ENCODE measurements around the gene NFKBIL1.
"Not testable (repeated sequence)": the region's sequence is repeated elsewhere in the genome, so short reads cannot be mapped to it uniquely, and the experiment has no call there.

The NFKBIL1 gene

DNA sequence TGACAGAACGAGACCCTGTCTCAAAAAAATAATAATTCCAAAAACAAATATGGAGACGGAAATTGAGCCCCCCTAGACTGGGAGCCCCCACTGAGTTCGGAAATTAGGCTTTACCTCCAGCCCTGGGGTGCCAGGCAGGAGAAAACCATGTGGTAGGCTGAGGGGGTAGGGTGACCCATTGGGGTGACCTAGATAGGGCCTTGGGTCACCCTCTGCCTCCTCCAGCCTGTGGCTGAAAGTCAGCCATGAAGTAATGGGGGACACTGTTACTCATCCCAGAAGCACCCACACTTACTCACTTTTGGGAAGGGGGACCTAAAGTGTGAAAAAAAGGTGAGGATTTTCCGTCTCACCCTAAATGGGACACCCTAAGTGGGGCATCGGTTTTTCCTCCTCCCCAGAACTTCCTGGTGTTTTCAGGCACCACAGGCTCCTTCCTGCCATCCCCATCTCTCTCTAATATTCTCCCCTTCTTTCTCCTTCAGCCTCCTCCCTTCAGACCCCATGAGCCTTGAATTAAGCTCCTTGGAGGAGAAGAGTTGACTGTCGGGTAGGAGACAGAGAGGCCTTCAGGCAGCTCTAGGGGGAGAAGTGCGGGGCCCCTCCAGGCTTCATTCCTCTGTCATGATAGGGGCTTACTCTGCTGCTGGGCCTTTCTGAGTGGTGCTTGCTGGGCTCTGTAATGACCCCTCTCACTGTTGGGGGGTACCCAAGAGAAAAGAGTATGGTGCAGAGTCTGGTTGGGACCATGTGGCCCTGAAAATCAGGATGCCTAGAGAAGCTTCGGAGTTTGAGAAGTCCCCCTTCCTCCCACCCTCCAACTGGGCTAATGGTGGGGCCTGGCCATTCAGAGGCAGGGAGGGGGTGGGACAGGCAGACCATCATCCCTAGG lies 32.4 kb downstream of the NFKBIL1 start:
- DNase-seq (ENCODE audit: low spot score in 2 of 2) (peak in 1 of 2 donors; percentile 77), ATAC-seq (peak; percentile 24)
- H3K27ac Mint-ChIP-seq = peak overlapping the region; percentile 98
- no peaks in the 10 kb centered on the region for H3K9me3 Mint-ChIP-seq
- H3K4me3 Mint-ChIP-seq = peak overlapping the region; percentile 97
- peaks cover 55% of the 10 kb centered on the region for H3K4me1 Mint-ChIP-seq
- H3K36me3 Mint-ChIP-seq = peaks cover 71% of the 10 kb centered on the region

DNA sequence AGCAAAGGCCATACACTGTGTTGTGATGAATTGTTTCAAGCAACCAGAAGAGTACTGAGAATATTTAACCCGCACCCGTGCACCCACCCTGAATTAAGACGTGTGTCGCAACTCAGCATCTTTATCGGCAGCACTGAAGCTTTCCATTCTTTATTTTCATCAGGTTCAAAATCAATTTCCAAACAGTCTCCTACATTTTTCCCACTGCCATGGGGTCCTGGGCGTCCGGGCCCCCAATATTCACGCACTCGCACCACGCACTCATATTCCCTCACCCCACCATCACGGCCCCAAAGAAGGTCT lies 33.0 kb downstream of the NFKBIL1 start:
- peaks cover 52% of the 10 kb centered on the region for H3K4me1 Mint-ChIP-seq
- DNase-seq (ENCODE audit: low spot score in 2 of 2) = peak in 1 of 2 donors; percentile 68
- peak overlapping the region; percentile 97 for H3K4me3 Mint-ChIP-seq
- peaks cover 65% of the 10 kb centered on the region for H3K36me3 Mint-ChIP-seq
- peak overlapping the region; percentile 98 for H3K27ac Mint-ChIP-seq
- no peaks in the 10 kb centered on the region for H3K9me3 Mint-ChIP-seq
- ATAC-seq = peak; percentile 1

DNA sequence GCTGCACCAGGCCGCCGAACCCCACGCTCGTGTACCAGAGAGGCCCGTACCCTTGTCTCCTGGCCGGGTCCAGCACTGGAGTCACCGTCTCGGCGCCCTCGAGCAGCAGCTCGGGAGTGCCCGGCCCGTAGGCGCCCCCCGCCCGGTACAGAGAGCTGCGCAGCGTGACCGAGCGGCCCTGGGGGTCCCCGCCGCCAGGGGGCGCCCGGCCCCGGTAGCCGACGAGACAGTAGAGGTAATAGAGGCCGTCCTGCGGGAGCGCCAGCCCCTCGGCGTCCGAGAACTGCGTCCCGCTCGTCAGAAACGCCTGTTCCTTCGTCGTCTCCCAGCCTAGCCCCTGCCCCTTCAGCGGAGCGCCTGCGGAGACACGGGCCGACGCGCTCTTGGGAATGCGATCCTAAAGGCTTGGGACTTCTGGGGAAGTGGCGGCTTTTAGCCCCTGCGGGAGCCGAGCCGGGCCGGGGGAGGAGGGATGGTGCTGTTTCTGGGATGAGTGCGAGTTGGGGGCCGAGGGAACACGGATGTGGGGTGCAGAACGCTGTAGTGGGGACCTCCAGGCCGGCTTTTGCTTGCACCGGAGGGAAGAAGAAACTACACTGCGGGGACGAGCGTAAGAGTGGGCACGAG lies 33.5 kb downstream of the NFKBIL1 start:
- Mint-ChIP-seq H3K36me3 (peaks cover 65% of the 10 kb centered on the region), H3K4me1 (peaks cover 57% of the 10 kb centered on the region), H3K27ac (peak overlapping the region; percentile 98), H3K9me3 (no peaks in the 10 kb centered on the region), H3K4me3 (peak overlapping the region; percentile 97)
- peak; percentile 80 for ATAC-seq
- peak; percentile 94 to 96 for DNase-seq (ENCODE audit: low spot score in 2 of 2)

DNA sequence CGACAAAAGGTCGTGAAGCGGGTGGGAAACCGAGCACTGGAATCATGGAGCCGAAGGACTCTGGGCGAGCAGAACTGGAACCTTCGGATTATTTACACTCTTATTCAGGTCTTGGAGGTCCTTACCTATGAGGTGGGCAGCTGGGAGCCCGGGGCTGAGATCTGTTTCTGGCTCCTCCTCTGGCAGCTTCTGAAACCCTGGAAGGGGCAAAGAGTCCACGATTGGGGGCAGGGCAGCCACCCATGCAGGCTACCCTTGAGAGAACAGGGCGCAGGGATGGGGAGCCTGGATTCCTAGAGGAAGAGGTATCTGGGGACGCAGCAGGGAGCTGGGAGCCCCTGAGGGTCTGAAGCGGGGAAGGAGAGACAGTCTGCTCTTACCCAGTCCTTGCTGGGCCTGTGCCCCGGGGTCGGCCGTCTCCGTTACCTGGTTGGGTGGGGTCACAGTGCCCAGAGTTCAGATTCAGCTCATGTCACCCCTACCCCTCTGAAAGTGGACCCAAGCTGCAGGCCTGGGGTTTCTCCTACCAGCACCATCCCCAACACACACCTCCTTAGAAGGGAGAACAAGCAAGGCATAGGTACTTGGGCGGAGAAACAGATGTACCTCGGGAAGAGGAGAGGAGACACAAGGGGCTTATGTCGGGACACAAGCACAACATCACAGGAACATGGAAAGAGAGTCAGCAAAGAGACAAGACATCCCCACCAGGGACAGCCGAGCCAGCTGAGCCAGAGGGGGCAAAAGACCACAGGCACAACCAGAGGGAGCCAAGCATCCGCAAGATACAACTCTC lies 34.2 kb downstream of the NFKBIL1 start:
- Mint-ChIP-seq H3K4me3 (peak overlapping the region; percentile 97), H3K9me3 (no peaks in the 10 kb centered on the region), H3K27ac (peak overlapping the region; percentile 98), H3K4me1 (peaks cover 65% of the 10 kb centered on the region), H3K36me3 (peaks cover 59% of the 10 kb centered on the region)
- no peak for ATAC-seq
- DNase-seq (ENCODE audit: low spot score in 2 of 2) = no peak

DNA sequence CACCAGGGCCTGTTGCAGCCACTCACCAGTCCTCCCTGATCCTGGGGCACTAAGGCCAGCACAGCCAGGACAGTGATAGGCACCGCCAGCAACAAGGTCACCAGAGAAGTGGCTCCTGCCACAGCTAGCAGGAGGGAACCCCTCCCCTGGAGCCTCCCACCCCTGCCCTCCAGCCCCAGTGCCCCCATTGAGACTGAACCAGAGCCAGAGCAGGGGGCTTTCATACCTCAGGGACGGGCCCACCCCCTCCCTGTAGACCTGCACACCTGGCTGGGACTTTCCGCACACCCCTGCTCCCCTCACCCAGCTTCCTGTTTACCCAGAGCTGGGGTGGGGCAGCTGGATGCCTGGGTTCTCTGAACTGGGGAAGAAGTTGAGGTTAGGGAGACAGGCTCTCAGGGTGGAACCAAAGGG lies 34.8 kb downstream of the NFKBIL1 start, which contains the start of gene LTB:
Gene LTB, minus strand, starts transcription at position 195 of the 414 bp plus-strand sequence. Its CDS starts 7 bp downstream, at position 188.
- peak within 1 kb of the TSS; percentile 98 for H3K27ac Mint-ChIP-seq
- peaks cover 59% of the 10 kb centered on the region for H3K36me3 Mint-ChIP-seq
- H3K4me1 Mint-ChIP-seq = peaks cover 71% of the 10 kb centered on the region
- H3K4me3 Mint-ChIP-seq = peak within 1 kb of the TSS; percentile 97
- ATAC-seq (no peak), DNase-seq (ENCODE audit: low spot score in 2 of 2) (no peak)
- H3K9me3 Mint-ChIP-seq = no peaks in the 10 kb centered on the region

DNA sequence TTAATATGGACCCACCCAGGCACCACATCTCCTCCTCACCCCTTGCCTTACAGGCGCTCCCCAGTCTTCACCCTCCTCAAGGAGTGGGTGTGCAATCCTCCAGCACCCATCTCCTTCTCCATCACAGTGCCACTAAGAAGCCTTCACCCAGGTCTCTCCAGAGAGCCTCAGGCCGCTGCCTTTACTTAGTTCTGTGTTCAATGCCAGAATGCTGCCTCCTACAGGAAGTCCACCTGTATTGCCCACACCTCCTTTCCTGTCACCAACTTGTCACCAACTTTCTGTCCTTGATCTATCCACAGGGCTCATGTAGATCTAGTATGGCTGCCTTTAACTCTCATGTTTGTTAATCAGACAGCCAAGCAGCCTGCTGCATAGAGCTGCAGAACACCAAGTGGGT lies 38.1 kb downstream of the NFKBIL1 start:
- ATAC-seq (peak; percentile 40), DNase-seq (ENCODE audit: low spot score in 2 of 2) (peak in 1 of 2 donors; percentile 72)
- H3K4me3 Mint-ChIP-seq = peak overlapping the region; percentile 76
- no peaks in the 10 kb centered on the region for H3K9me3 Mint-ChIP-seq
- peak overlapping the region; percentile 83 for H3K27ac Mint-ChIP-seq
- peaks cover 52% of the 10 kb centered on the region for H3K36me3 Mint-ChIP-seq
- peaks cover 74% of the 10 kb centered on the region for H3K4me1 Mint-ChIP-seq

DNA sequence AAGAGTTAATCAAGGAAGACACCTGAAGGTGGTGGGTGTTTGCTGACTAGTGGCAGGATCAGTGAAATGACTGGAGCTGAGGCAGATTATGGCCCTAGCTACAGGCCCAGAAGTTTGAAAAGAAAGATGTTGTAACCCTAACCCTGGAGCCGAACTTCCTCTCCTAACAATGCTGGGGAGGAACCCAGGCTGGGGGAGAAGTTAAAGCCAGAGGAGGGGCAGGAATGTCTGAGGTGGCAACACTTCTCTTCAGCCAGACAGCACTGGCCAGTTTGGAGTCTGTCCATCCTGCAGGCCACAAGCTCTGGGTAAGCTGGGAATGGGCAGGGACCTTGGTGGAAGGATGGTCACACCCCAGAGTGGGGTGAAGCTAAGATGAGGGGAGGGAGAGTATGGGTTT lies 38.6 kb downstream of the NFKBIL1 start, which contains the start of gene LST1:
Gene LST1, plus strand, starts transcription at position 270 of the 400 bp plus-strand sequence. CDS start 1,023 bp downstream, outside the sequence.
- no peaks in the 10 kb centered on the region for H3K9me3 Mint-ChIP-seq
- peak; percentile 17 for ATAC-seq
- peak within 1 kb of the TSS; percentile 76 for H3K4me3 Mint-ChIP-seq
- peaks cover 74% of the 10 kb centered on the region for H3K4me1 Mint-ChIP-seq
- peak within 1 kb of the TSS; percentile 83 for H3K27ac Mint-ChIP-seq
- peaks cover 47% of the 10 kb centered on the region for H3K36me3 Mint-ChIP-seq
- no peak for DNase-seq (ENCODE audit: low spot score in 2 of 2)

DNA sequence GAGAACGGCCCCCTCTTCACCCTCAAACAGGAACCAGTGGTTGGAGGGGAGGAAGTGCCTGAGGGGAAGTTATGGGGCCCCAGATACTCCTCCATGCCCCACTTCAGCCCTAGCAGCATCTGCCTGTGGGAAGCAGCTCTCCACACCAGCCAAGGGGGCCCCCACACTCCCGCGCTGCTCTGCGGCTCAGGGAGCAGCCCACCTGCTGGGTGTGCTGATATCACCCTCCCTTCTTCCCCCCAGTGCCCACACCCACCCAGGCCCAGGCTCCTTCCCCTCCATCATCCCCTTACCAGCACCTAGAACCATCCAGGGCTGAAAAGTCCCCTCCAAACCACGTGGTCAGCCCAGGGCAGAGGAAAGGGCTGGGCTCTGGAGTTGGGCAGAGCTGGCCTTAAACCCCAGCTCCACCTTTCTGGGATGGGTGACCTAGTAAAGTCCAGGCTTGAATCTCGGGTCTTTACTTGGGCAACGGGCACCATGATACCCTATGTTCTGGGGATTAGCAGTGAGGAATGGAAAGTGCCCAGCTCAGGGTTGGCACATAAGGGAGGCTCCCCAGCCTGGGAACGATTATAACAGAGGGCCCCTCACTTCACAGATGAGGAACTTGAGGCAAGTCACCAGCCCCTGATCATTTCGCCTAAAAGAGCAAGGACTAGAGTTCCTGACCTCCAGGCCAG lies 39.3 kb downstream of the NFKBIL1 start:
- no peaks in the 10 kb centered on the region for H3K9me3 Mint-ChIP-seq
- peak overlapping the region; percentile 76 for H3K4me3 Mint-ChIP-seq
- H3K36me3 Mint-ChIP-seq = peaks cover 40% of the 10 kb centered on the region
- peak overlapping the region; percentile 83 for H3K27ac Mint-ChIP-seq
- ATAC-seq = peak; percentile 27
- DNase-seq (ENCODE audit: low spot score in 2 of 2) = no peak
- H3K4me1 Mint-ChIP-seq = peaks cover 70% of the 10 kb centered on the region

DNA sequence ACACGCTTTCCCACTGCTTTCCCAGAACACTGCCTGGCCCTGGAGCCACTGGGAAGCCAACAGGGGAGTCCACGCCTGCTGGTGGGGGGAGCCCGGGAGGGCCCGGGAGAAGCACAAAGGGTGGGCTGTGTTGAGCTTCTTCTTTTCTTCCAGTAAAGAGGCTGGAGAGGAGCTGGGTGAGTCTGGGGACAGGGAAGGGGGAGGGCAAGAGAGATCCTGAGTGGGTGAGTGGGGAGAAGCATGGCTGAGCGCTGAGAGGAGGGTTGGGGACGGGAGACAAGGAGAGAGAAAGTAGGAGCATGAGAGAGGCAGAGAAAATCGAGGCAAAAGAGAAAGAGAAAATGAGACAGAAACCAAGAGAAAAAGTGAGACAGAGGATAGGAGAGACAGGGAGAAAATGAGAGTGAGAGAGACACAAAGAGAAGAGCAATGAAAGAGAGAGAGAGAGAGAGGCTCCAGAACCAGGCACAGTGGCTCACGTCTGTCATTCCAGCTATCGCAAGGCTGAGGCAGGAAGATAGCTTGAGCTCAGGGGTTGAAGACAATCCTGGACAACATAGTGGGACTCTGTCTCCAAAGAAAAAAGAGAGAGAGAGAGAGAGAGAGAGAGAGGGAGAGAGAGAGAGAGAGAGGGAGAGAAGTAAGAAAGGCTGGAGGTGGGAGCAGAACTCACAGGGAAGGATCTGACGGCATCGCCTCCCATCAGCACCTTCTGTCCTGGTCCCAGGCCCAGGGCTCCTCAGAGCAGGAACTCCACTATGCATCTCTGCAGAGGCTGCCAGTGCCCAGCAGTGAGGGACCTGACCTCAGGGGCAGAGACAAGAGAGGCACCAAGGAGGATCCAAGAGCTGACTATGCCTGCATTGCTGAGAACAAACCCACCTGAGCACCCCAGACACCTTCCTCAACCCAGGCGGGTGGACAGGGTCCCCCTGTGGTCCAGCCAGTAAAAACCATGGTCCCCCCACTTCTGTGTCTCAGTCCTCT lies 40.7 kb downstream of the NFKBIL1 start:
- DNase-seq (ENCODE audit: low spot score in 2 of 2) = no peak

DNA sequence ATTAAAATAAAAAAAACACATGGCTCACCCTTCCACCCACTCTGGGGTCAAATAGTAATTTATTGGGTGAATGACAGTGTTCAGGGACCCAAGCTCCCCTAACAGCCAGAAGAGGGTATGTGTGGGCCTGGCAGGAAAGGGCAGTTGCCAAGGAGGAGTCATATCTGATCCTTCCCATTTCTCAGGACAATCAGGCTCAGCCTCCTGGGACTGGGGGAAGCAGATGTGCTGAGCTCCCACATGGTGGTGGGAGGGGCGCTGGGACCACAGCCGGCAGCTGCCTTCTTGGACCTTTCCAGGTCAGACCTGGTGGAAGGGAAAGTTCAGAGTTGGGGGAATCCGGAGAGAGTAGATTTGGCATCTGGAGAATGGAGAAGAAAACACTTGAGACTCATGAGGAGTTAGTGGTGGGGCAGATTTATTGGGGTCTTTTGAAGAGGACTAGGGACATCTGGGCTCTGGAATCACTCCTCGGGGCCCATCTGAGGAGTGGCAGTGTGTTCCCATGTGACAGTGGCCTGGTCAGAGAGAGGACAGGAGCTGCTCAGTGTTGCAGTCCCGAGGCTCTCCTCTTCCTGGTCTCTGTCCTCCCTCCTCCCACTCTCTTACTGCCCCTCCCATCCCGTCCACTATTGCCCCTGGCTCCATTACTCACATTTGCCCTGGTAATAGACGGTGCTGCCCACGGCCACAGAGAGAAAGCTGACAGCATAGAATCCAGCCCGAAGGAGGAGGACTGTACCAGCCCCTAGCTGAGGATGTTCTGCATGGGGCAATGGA lies 41.7 kb downstream of the NFKBIL1 start:
- DNase-seq (ENCODE audit: low spot score in 2 of 2) (no peak), ATAC-seq (peak; percentile 14)
- Mint-ChIP-seq H3K36me3 (peaks cover 60% of the 10 kb centered on the region), H3K9me3 (no peaks in the 10 kb centered on the region), H3K4me1 (peaks cover 73% of the 10 kb centered on the region), H3K27ac (peak overlapping the region; percentile 91), H3K4me3 (peak overlapping the region; percentile 76)

More for the DNA sequence above, 40.7 kb downstream of the NFKBIL1 start:
- peak overlapping the region; percentile 83 for H3K27ac Mint-ChIP-seq
- H3K4me3 Mint-ChIP-seq = peak overlapping the region; percentile 76
- peaks cover 67% of the 10 kb centered on the region for H3K4me1 Mint-ChIP-seq
- H3K9me3 Mint-ChIP-seq = no peaks in the 10 kb centered on the region
- ATAC-seq = peak; percentile 19
- H3K36me3 Mint-ChIP-seq = peaks cover 51% of the 10 kb centered on the region

DNA sequence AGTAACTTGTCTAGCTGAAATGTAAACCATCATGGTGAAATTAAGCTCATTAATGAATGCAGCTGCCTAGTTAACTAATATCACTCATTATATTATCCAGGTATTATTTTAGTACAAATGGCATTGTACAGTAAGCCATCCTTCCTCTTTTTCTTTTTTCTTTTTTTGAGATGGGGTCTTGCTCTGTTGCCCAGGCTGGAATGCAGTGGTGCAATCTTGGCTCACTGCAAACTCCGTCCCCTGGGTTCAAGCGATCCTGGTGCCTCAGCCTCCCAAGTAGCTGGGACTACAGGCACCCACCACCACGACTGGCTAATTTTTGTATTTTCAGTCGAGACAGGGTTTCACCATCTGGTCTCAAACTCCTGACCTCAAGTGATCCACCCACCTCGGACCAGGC lies 43.3 kb downstream of the NFKBIL1 start:
- DNase-seq (ENCODE audit: low spot score in 2 of 2); H3K9me3 Mint-ChIP-seq; ATAC-seq: not testable (repeated sequence)
- peak overlapping the region; percentile 76 for H3K4me3 Mint-ChIP-seq
- H3K4me1 Mint-ChIP-seq = peaks cover 68% of the 10 kb centered on the region
- peaks cover 57% of the 10 kb centered on the region for H3K36me3 Mint-ChIP-seq
- H3K27ac Mint-ChIP-seq = peak overlapping the region; percentile 91

DNA sequence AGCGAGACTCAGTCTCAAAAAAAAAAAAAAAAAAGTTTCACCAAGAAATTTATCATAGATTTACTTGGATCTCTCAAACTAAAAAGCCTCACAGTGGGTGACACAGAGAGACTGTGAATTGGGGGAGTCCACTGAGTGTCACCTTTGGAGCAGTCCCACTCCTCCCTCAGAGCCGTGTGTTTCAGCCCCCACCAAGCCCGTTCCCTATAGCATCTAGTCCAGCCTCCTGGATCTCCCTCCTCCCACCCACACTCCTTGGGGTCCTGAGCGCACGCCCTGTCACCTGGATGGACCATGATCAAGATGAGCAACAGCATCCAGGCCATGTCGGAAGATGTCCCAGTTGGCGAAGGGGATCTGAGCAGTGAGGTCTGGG lies 45.0 kb downstream of the NFKBIL1 start:
- peak overlapping the region; percentile 76 for H3K4me3 Mint-ChIP-seq
- peak overlapping the region; percentile 88 for H3K27ac Mint-ChIP-seq
- DNase-seq (ENCODE audit: low spot score in 2 of 2) (no peak), ATAC-seq (peak; percentile 27)
- H3K4me1 Mint-ChIP-seq = peaks cover 65% of the 10 kb centered on the region
- H3K36me3 Mint-ChIP-seq = peaks cover 46% of the 10 kb centered on the region
- no peaks in the 10 kb centered on the region for H3K9me3 Mint-ChIP-seq

DNA sequence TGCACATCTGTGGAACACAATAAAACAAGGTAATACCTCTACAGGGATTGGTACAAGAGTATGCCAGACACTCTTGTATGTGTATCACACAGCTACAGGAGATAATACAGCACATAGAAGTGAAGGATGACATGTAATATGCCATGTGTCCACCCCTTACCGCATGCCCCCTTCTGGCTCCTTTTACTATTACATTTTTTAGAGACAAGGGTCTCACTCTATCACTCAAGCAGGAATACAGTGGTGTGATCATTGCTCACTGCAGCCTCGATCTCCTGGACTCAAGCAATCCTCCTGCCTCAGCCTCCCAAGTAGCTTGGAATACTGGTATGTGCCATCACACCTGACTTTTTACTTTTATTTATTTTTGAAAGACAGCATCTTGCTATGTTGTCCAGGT lies 49.6 kb downstream of the NFKBIL1 start:
- Mint-ChIP-seq H3K9me3 (no peaks in the 10 kb centered on the region), H3K4me3 (no peak overlapping the region), H3K36me3 (peaks cover 19% of the 10 kb centered on the region), H3K27ac (peak overlapping the region; percentile 5), H3K4me1 (peaks cover 45% of the 10 kb centered on the region)
- DNase-seq (ENCODE audit: low spot score in 2 of 2) (no peak), ATAC-seq (peak; percentile 75)

Measured in stimulated activated effector memory CD8-positive, alpha-beta T cell treated with anti-CD3 and anti-CD28 coated beads, Interleukin-12 subunit alpha, Interleukin-12 subunit beta, amount 100 ng/mL, for 72 hours (primary cell).